H1 (cell line): ENCODE results near the gene PCED1B. TPM values are rescaled to one million over a fixed set of nuclear protein-coding genes. Genes with fewer than 3 reads are reported as not detected.

Source experiments
- E2F6 ChIP-seq: IDR thresholded peaks from 2 replicates; pipeline ENCODE4 v1.6.1; 2012; ENCODE audit warnings: inconsistent platforms
- SAP30 ChIP-seq: fragments of 300-600 bp; sonication (generic); IDR thresholded peaks from 2 replicates; pipeline ENCODE4 v1.7.1; 2012; ENCODE audit warnings: low read length, moderate library complexity, mild to moderate bottlenecking, inconsistent platforms; ENCODE audit not compliant: insufficient read depth, insufficient replicate concordance
- TAF7 ChIP-seq: optimal IDR thresholded peaks from 2 replicates; pipeline ENCODE3; 2011; ENCODE audit warnings: low read depth, mild to moderate bottlenecking, inconsistent platforms, low read length, moderate library complexity, borderline replicate concordance
- TEAD4 ChIP-seq: IDR thresholded peaks from 2 replicates; pipeline ENCODE4 v1.6.1; 2012; ENCODE audit warnings: low read depth, low read length, inconsistent platforms, mixed read lengths
- polyA plus RNA-seq, 7 experiments: library from polyadenylated mRNA; depleted of rRNA in 3 of 7; stranded (reverse) in 5 of 7; unstranded in 2 of 7; fragments of >200 nt in 5 of 7; fragments of 200-250 nt in 2 of 7; gene quantifications; 1 replicate in 5 of 7; 2 replicates in 1 of 7; 4 replicates in 1 of 7; pipeline versions ENCODE4 v1.2.1 to v1.2.3, GENCODE V29; 2011 to 2013; ENCODE audit warnings: missing spikeins in 2 of 7, mixed read lengths in 2 of 7
- total RNA-seq: library from RNA; stranded (reverse); fragmentation: NEBNext Ultra II Directional; extraction: Animal tissue kit (Norgen Biotek cat#: 25700); gene quantifications from 2 replicates; pipeline ENCODE4 v1.2.1, GENCODE V29; 2021

PCED1B gene
- total and polyA plus RNA-seq, 2 of the 8 experiments (the other 6 are each of a cell fraction or from before 2014, with no cell fraction given): 4.7 to 5.4 TPM

- no peak for TF ChIP-seq E2F6
- no peak for TF ChIP-seq SAP30
- TF ChIP-seq TAF7: no peak
- TF ChIP-seq TEAD4: no peak
Measured at GRCh38 chr12:47033789-47034555, 45.4 kb upstream of the PCED1B start (continued).
